HepG2 (cell line): ENCODE results near the gene KAT7. TPM values are rescaled to one million over a fixed set of nuclear protein-coding genes. Genes with fewer than 3 reads are reported as not detected.

Experiments used
- ARHGAP35 ChIP-seq: sonication (generic); formaldehyde crosslinking; IDR thresholded peaks from 2 replicates; pipeline ENCODE4 v1.9.0; 2022; ENCODE audit warnings: mild to moderate bottlenecking, inconsistent platforms, moderate library complexity, missing genetic modification reagents, borderline replicate concordance
- FOSL2 ChIP-seq: sonication (generic); formaldehyde crosslinking; IDR thresholded peaks from 2 replicates; pipeline ENCODE4 v1.4.0; 2020; ENCODE audit warnings: missing genetic modification reagents
- HNRNPL ChIP-seq: fragments of 200-400 bp; formaldehyde crosslinking; IDR thresholded peaks from 2 replicates; pipeline ENCODE4 v1.6.1; 2017; ENCODE audit warnings: mild to moderate bottlenecking, low read depth, low read length
- HOXA9 ChIP-seq: sonication (generic); formaldehyde crosslinking; IDR thresholded peaks from 2 replicates; pipeline ENCODE4 v1.8.1; 2022; ENCODE audit warnings: missing genetic modification reagents, mild to moderate bottlenecking, moderate library complexity, borderline replicate concordance
- KLF13 ChIP-seq: sonication (generic); formaldehyde crosslinking; IDR thresholded peaks from 2 replicates; pipeline ENCODE4 v1.4.0; 2020; ENCODE audit warnings: mild to moderate bottlenecking, missing genetic modification reagents
- MAX ChIP-seq: IDR thresholded peaks from 2 replicates; pipeline ENCODE4 v1.6.1; 2012; ENCODE audit warnings: inconsistent platforms
- MAZ ChIP-seq, 2 experiments: sonication (generic) in 1 of 2; formaldehyde crosslinking in 1 of 2; IDR thresholded peaks; 2 replicates each; pipeline versions ENCODE4 v1.5.0 to v1.6.1; 2012 to 2020; ENCODE audit warnings: low read depth in 2 of 2, mild to moderate bottlenecking in 2 of 2, borderline replicate concordance in 1 of 2, improper control_type of control experiment in 1 of 2, low read length in 1 of 2, missing genetic modification reagents in 1 of 2, moderate library complexity in 1 of 2
- MIXL1 ChIP-seq: IDR thresholded peaks from 2 replicates; pipeline ENCODE4 v1.6.1; 2016
- NAIF1 ChIP-seq: sonication (generic); formaldehyde crosslinking; IDR thresholded peaks from 2 replicates; pipeline ENCODE4 v1.5.0; 2020; ENCODE audit warnings: mild to moderate bottlenecking, missing genetic modification reagents, borderline replicate concordance
- PAWR ChIP-seq: sonication (generic); formaldehyde crosslinking; IDR thresholded peaks from 2 replicates; pipeline ENCODE4 v1.4.0; 2020; ENCODE audit warnings: missing genetic modification reagents, mild to moderate bottlenecking, borderline replicate concordance
- RNF2 ChIP-seq: fragments of 450-650 bp; conservative IDR thresholded peaks from 2 replicates; pipeline ENCODE4 v1.6.1; 2016; ENCODE audit warnings: low read depth
- RXRB ChIP-seq: IDR thresholded peaks from 2 replicates; pipeline ENCODE4 v1.6.1; 2016; ENCODE audit warnings: borderline replicate concordance, missing genetic modification reagents, missing compliant biosample characterization
- SRY ChIP-seq: sonication (generic); formaldehyde crosslinking; IDR thresholded peaks from 2 replicates; pipeline ENCODE4 v1.8.0; 2022; ENCODE audit warnings: mild to moderate bottlenecking, missing genetic modification reagents
- THAP9 ChIP-seq: sonication (generic); formaldehyde crosslinking; IDR thresholded peaks from 2 replicates; pipeline ENCODE4; 2020; ENCODE audit warnings: missing genetic modification reagents, mild to moderate bottlenecking, borderline replicate concordance
- TOE1 ChIP-seq: sonication (generic); formaldehyde crosslinking; IDR thresholded peaks from 2 replicates; pipeline ENCODE4 v1.4.0; 2020; ENCODE audit warnings: mild to moderate bottlenecking, missing genetic modification reagents
- YY1 ChIP-seq: IDR thresholded peaks from 2 replicates; pipeline ENCODE4 v1.6.1; 2011; ENCODE audit warnings: low read length, low read depth, moderate library complexity, mild to moderate bottlenecking; ENCODE audit not compliant: insufficient read depth, insufficient replicate concordance
- ZNF335 ChIP-seq: sonication (generic); formaldehyde crosslinking; IDR thresholded peaks from 2 replicates; pipeline ENCODE4 v1.4.0; 2020; ENCODE audit warnings: missing genetic modification reagents
- ZNF451 ChIP-seq: sonication (generic); formaldehyde crosslinking; IDR thresholded peaks from 2 replicates; pipeline ENCODE4 v1.5.0; 2020; ENCODE audit warnings: mild to moderate bottlenecking, missing genetic modification reagents
- ZNF501 ChIP-seq: sonication (generic); formaldehyde crosslinking; IDR thresholded peaks from 2 replicates; pipeline ENCODE4 v1.5.1; 2020; ENCODE audit warnings: mild to moderate bottlenecking, moderate library complexity, missing genetic modification reagents
- polyA plus RNA-seq, 8 experiments: library from polyadenylated mRNA; depleted of rRNA in 3 of 8; stranded (reverse) in 7 of 8; unstranded in 1 of 8; fragments of >200 nt; fragmentation: Illumina TruSeq in 4 of 8; extraction: Trizol in 4 of 8; gene quantifications; 2 replicates each; pipeline versions ENCODE4 v1.2.1 to v1.2.3, GENCODE V29; 2011 to 2016; ENCODE audit warnings: low read depth in 4 of 8, missing spikeins in 1 of 8, mixed read lengths in 1 of 8; ENCODE audit not compliant: insufficient read depth in 1 of 8
- total RNA-seq, 5 experiments: library from RNA; depleted of rRNA; stranded (reverse); fragments of >200 nt; fragmentation: Illumina TruSeq; extraction: Trizol; gene quantifications; 2 replicates each; pipeline ENCODE4 v1.2.3, GENCODE V29; 2016; ENCODE audit warnings: low read depth in 1 of 5
- TF ChIP-seq, protein P1 (sequence below): IDR thresholded peaks from 2 replicates; pipeline ENCODE4 v1.6.1; 2016; ENCODE audit warnings: mild to moderate bottlenecking
- TF ChIP-seq, protein P2 (sequence below): sonication (generic); formaldehyde crosslinking; IDR thresholded peaks from 2 replicates; pipeline ENCODE4 v1.8.0; 2022; ENCODE audit warnings: mild to moderate bottlenecking, missing genetic modification reagents, moderate library complexity

Gene KAT7
- total and polyA plus RNA-seq, 2 of the 13 experiments (the other 11 are each of a cell fraction or from before 2014, with no cell fraction given), result 21.2 to 39.2 TPM

- TF ChIP-seq KLF13 (CRISPR knock-in tag), result 0 out of 2 replicates have a peak, but pooled peaks have one; percentile 53
- TF ChIP-seq HNRNPL, result 0 out of 2 replicates have a peak, but pooled peaks have one; percentile 44
- no peak for TF ChIP-seq ZNF451
- peak; percentile 41; the same call in 1 of the 2 replicates for TF ChIP-seq ARHGAP35 (CRISPR knock-in tag)
- TF ChIP-seq, protein P1, sequence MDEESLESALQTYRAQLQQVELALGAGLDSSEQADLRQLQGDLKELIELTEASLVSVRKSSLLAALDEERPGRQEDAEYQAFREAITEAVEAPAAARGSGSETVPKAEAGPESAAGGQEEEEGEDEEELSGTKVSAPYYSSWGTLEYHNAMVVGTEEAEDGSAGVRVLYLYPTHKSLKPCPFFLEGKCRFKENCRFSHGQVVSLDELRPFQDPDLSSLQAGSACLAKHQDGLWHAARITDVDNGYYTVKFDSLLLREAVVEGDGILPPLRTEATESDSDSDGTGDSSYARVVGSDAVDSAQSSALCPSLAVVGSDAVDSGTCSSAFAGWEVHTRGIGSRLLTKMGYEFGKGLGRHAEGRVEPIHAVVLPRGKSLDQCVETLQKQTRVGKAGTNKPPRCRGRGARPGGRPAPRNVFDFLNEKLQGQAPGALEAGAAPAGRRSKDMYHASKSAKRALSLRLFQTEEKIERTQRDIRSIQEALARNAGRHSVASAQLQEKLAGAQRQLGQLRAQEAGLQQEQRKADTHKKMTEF (CRISPR knock-in tag), result peak; percentile 51; the same call in 1 of the 2 replicates
- TF ChIP-seq ZNF501 (CRISPR knock-in tag), result peak; percentile 92
- 0 out of 2 replicates have a peak, but pooled peaks have one; percentile 34 for TF ChIP-seq PAWR (CRISPR knock-in tag)
- no peak for TF ChIP-seq NAIF1 (CRISPR knock-in tag)
- TF ChIP-seq THAP9 (CRISPR knock-in tag), result peak; percentile 44; the same call in 1 of the 2 replicates
- TF ChIP-seq MAZ (IDR thresholded peaks at IDR 0.05; ENCODE audit: borderline replicate concordance, low read depth, low read length), result peak; percentile 52; the same call in 1 of the 2 replicates
- TF ChIP-seq MAZ (CRISPR knock-in tag; IDR thresholded peaks at IDR 0.05; ENCODE audit: low read depth), result peak; percentile 79
- 0 out of 2 replicates have a peak, but pooled peaks have one; percentile 32 for TF ChIP-seq SRY (CRISPR knock-in tag)
- TF ChIP-seq RNF2, result 0 out of 2 replicates have a peak, but pooled peaks have one; percentile 32
- TF ChIP-seq FOSL2, result peak; percentile 34; the same call in 1 of the 2 replicates
- TF ChIP-seq HOXA9 (CRISPR knock-in tag), result no peak
- no peak for TF ChIP-seq TOE1 (CRISPR knock-in tag)
- peak; percentile 18; the same call in 1 of the 2 replicates for TF ChIP-seq RXRB (CRISPR knock-in tag)
- peak; percentile 39; the same call in 1 of the 2 replicates for TF ChIP-seq MAX
- TF ChIP-seq, protein P2, sequence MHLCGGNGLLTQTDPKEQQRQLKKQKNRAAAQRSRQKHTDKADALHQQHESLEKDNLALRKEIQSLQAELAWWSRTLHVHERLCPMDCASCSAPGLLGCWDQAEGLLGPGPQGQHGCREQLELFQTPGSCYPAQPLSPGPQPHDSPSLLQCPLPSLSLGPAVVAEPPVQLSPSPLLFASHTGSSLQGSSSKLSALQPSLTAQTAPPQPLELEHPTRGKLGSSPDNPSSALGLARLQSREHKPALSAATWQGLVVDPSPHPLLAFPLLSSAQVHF (CRISPR knock-in tag), result no peak
- 0 out of 2 replicates have a peak, but pooled peaks have one; percentile 45 for TF ChIP-seq ZNF335 (CRISPR knock-in tag)
- TF ChIP-seq YY1, result peak; percentile 58
- TF ChIP-seq MIXL1 (CRISPR knock-in tag), result 0 out of 2 replicates have a peak, but pooled peaks have one; percentile 31
These were observed 92.0 kb downstream of the KAT7 start (continued) for GRCh38 chr17:49880291-49881053.
